ENCODE measurements around the gene CCNY.
A peak's percentile ranks its signal among the peaks of the same experiment; 100 is the strongest.
"Not testable (repeated sequence)": the region's sequence is repeated elsewhere in the genome, so short reads cannot be mapped to it uniquely, and the experiment has no call there.

Gene CCNY

DNA sequence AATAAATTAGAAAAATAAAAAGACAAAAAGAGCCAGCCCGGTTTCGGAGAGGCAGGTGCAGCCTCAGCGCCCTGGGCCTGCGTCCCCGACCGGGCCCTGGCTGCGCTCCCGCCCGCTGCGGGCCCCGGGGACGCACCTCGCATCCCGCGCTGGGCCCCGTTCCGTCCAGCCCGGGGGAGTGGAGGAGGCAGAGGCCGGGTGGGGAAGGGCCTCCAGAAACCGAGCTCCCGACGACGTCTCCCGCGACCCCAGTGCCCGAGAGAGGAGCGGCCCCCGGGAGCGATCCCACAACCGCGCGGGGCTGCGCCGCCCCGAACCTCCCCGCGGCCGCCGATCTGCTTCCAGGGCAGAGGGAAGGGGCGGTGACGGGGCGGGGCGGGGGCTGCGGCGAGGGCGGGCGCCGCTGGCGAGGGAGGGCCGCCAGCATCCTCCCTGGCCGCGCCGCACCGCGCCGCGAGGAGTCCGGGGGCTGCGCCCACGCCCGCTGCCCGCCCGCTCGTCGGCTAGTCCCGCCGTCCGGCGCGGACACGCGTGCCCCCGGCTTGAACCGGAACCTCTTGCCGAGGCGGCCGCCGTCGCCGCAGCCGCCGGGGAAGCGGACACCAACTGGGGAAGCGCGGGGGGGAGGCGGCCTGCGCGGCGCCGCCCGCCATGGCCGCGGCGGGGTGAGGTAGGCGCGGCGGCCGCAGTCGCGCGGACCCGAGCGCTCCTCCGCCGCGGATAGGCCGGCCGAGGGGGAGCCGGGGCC is at the start of gene CCNY:
Gene CCNY (plus strand): TSS at position 426 of the 748 bp plus-strand sequence. CDS start 545 bp downstream, outside the sequence.
- DNase-seq = peak; percentile 87

GRCh38 chr10:35289198-35289597 is 47.1 kb upstream of the CCNY start:
- DNase-seq = no peak

GRCh38 chr10:35294506-35294905 is 41.8 kb upstream of the CCNY start:
- DNase-seq = no peak

DNA sequence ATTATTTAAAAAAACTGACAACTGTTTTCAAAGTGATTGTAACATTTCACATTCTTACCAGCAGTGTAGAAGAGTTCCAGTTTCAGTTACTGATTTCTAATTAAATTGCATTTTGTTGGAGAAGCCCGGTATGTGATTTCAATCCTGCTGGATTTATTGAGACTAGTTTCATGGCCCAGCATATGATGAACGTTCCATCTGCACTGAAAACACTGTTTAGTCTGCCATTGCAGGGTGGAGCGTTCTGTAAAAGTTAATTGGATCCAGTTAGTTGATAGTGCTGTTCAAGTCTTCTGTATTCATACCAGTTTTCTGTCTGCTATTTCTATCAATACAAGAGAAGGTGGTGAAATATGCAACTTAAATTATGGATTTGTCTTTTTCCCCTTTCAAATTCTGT is 37.3 kb upstream of the CCNY start:
- no peak for DNase-seq

- DNase-seq = peak; percentile 43
Measured at GRCh38 chr10:35300063-35300699, 36.1 kb upstream of the CCNY start.

GRCh38 chr10:35304649-35305048 is 31.7 kb upstream of the CCNY start:
- peak; percentile 22 for DNase-seq

DNA sequence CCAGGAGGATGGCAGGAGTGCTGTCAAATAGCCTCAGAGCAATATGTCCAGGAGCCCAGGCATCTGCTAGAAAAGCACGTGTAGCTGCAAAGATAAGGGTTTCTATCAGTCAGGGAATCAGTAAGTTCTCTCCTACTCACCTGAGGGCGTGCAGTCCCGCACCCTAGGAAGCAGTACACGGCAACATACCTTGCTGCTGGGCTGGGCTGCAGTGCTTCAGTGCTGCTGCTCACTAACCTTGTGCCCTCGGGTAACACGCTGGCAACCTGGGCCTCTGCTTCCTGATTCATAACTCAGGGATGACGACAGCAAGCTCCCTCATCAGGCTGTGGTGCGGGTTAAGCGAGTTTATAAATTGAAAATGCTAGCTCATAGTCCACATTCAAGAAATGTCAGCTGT is 29.5 kb upstream of the CCNY start:
- peak; percentile 28 for DNase-seq

DNA sequence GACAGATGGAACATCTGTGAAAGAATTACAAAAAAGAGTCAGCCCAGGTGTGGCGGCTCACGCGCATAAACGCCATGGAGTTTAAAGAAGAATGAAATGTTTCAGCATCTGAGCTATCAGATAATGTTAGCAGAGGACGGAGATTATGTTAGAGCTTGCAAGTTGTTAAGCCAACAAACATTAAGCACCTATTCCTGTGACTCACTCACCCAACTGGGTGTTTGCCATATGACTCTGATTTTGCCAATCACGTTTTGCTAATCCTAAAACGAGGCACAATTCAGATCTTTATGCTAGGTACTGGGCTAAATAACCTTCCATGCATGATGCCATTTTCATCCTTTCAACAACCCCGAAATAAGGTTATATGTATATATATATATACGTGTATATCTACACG is 29.0 kb upstream of the CCNY start:
- DNase-seq = no peak

DNA sequence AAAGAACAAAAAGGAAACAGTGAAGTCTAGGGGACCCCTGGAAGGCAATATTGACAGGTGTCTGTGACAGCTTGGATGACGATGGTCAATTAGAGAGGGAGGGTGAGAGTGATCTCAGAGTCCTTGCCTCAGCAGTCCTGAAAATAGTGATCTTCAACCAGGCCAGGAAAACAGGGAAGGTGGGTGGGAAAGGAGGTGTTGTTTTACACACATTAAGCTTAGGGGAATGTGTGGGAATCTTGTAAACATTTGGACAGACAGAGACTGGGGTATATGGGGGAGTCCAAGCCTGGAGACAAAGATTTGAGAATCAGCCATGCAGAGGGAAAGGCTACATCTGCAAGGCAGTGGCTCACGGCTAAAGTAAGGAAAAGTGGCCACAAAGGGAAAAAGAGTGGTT is 27.5 kb upstream of the CCNY start:
- DNase-seq = no peak

GRCh38 chr10:35314142-35314541 is 22.2 kb upstream of the CCNY start:
- not testable (repeated sequence) for DNase-seq

DNA sequence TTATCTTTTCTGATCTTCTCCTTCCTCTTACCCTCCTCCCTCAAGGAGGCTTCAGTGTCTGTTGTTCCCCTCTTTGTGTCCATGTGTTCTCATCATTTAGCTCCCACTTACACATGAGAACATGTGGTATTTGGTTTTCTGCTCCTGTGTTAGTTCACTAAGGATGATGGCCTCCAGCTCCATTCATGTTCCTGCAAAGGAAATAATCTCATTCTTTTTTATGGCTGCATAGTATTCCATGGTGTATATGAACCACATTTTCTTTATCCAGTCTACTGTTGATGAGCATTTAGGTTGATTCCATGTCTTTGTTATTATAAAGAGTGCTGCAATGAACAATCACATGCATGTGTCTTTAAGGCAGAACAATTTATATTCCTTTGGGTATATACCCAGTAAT is 21.1 kb upstream of the CCNY start:
- not testable (repeated sequence) for DNase-seq

DNA sequence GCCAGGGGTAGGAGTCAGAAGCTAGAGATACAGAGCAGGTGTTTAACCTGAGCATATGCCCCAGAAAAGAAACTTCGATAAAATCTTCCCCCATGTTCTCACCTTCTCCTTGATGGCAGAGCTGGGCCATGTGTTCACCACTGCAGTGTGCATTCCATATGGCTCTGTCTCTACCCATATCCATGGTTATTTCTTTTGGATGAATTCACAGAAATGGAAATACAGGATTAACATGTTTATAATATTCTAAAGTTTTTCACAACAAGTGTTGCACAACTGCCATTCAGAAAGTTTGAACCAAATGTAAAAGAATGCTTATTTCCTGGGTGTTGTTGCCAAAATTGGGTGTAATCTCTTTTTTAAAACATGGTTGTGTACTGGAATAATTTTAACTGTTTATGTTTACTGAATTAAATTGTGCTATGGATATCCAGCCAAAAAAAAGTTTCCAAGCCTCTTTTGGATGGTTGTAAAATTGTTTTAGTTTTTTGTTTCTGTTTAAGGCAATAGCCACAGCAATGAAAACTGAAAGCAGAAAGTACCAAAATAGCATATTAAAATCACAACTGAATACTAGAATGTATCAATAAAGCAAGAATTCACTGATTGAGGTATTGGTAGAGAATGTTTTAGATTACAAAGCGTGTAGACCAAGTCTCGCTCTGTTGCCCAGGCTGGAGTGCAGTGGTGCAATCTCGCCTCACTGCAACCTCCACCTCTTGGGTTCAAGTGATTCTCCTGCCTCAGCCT is 19.9 kb upstream of the CCNY start:
- DNase-seq = no peak

DNA sequence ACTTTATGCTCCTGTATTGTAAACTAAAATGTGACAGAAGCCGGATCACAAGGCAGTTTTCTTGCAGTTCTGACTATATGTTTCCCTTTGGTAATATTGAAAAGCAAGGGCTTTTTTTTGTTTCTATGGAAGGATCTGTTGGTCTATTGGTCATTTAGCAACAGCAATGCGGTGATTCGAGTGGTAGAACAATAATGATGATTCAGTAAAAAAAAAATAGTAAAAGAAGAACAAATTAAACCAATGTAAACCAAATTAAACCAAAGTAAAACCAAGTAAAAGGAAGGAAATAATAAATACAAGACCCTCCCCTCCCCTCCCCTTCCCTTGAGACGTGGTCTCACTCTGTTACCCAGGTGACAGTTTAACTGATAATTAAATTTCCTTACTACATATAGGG is 17.8 kb upstream of the CCNY start:
- DNase-seq = no peak

GRCh38 chr10:35320341-35320740 is 16.0 kb upstream of the CCNY start:
- no peak for DNase-seq

- DNase-seq = no peak
Measured at GRCh38 chr10:35322636-35323035, 13.7 kb upstream of the CCNY start.

DNA sequence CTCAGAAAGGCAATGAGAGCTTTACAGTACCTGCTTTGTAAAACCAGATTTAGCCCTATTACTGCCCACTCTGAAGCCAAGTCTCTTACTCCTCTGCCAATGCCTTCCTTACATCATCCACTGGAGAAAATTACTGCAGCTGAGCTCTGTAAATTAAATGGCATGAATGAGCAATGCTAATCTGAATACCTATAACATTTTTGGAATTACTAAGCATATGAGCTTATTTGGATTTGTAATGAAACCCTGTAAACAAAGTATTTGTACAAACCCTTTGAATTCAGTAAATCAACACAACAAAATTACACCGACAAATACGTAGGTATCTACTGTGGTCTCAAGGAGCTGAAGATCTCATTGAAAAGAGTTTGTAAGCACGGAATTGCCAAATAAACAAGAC is 12.1 kb upstream of the CCNY start:
- DNase-seq = no peak

- DNase-seq = no peak
Measured at GRCh38 chr10:35326466-35327235, 9.7 kb upstream of the CCNY start.

GRCh38 chr10:35327790-35328403 is 8.4 kb upstream of the CCNY start:
- DNase-seq = no peak

DNA sequence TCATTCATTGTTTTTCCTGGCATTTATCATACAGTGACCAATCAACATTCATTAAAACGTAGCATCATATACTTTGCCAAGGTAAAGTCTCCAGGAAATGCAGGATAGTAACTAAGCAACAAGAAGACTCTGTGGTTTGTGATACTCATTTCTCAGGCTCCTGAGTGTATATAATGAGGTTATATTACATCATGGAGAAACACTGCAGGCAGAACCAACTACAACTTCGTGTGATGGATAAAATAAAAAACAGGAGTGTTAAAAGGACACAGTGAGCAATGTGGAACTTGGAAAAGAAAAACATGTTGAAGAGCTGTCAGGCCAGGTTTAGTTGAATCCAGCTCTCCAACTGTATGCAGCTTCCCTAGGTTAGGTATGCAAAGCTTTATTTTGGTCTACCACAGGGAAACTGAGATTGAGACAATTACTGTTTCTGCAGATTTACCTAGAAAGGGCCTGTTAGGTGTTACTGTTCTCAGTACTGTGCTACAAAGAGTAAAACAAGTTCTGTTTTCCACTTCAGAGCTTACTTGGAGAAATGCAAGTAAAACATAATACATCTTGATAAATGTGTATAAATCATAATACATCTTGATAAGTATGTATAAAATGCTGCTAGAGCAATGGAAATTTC is 7.8 kb upstream of the CCNY start:
- no peak for DNase-seq

GRCh38 chr10:35329520-35329919 is 6.8 kb upstream of the CCNY start:
- DNase-seq = no peak

- no peak for DNase-seq
Measured at GRCh38 chr10:35331894-35332640, 4.2 kb upstream of the CCNY start.
